Sigmoid colon (tissue), 7 donors: ENCODE data around the gene NDC80. TPM values are rescaled to one million over a fixed set of nuclear protein-coding genes. Genes with fewer than 3 reads are reported as not detected.
"Not testable (repeated sequence)": the region's sequence is repeated elsewhere in the genome, so short reads cannot be mapped to it uniquely, and the experiment has no call there.

Source experiments
- DNase-seq: peaks from one replicate; pipeline ENCODE4 v3.0.0-alpha.2; 2019
- H3K27ac ChIP-seq, 4 donors: fragments of 200-600 bp; sonication (generic); one replicate each; pipeline ENCODE4 v1.5.1; 2016 to 2019; ENCODE audit warnings: mild to moderate bottlenecking in 1 of 4
- H3K27me3 ChIP-seq, 3 donors: fragments of 200-600 bp; sonication (generic); one replicate each; pipeline ENCODE4 v1.5.1; 2019; ENCODE audit warnings: mild to moderate bottlenecking in 1 of 3
- H3K36me3 ChIP-seq, 4 donors: fragments of 200-600 bp; sonication (generic); one replicate each; pipeline ENCODE4 v1.5.1; 2016 to 2019
- H3K4me1 ChIP-seq, 4 donors: fragments of 200-600 bp; sonication (generic); one replicate each; pipeline ENCODE4 v1.5.1; 2017 to 2019
- H3K4me3 ChIP-seq, 4 donors: fragments of 200-600 bp; sonication (generic); one replicate each; pipeline ENCODE4 v1.5.1; 2017 to 2019; ENCODE audit warnings: mild to moderate bottlenecking in 2 of 4, moderate library complexity in 1 of 4
- H3K9me3 ChIP-seq, 4 donors: fragments of 200-600 bp in 3 of 4; sonication (generic) in 3 of 4; one replicate each; pipeline versions ENCODE4 v1.5.1 to v1.6.1; 2013 to 2019
- EP300 ChIP-seq, 4 donors: sonication (generic); formaldehyde crosslinking; IDR thresholded peaks; one replicate each; pipeline ENCODE4 v1.6.1; 2017; ENCODE audit warnings: antibody characterized with exemption in 4 of 4
- POLR2A ChIP-seq, 2 donors: fragments of 450-650 bp; IDR thresholded peaks; one replicate each; pipeline ENCODE4 v1.6.1; 2016; ENCODE audit warnings: antibody characterized with exemption in 2 of 2, mild to moderate bottlenecking in 2 of 2, moderate library complexity in 2 of 2
- POLR2AphosphoS5 ChIP-seq, 4 donors: sonication (generic); formaldehyde crosslinking; IDR thresholded peaks; one replicate each; pipeline ENCODE4 v1.6.1; 2017; ENCODE audit warnings: antibody characterized with exemption in 4 of 4
- WGBS, 2 donors: extraction: QIAGEN DNeasy Blood & Tissue Kit; methylation state at CpG; one replicate each; pipeline ENCODE4 v1.1.7; 2013; 5-methylcytosine and 5-hydroxymethylcytosine counted together
- intact Hi-C: fragments of 100-400 bp; cut with DNase I; formaldehyde crosslinking; loops from one replicate; pipeline ENCODE4 v1.15.1; 2023
- polyA plus RNA-seq, 3 donors: library from polyadenylated mRNA; stranded (reverse); fragments of 200-250 nt; gene quantifications; one replicate each; pipeline ENCODE4 v1.2.3, GENCODE V29; 2013
- total RNA-seq, 4 donors: library from RNA; depleted of rRNA; stranded (reverse); fragments of >200 nt; gene quantifications; one replicate each; pipeline ENCODE4 v1.1.0, GENCODE V29; 2016
- TF ChIP-seq, protein P1 (sequence below), 4 experiments: fragments of 450-650 bp in 3 of 4; fragments of 200-600 bp in 1 of 4; IDR thresholded peaks; one replicate each; pipeline ENCODE4 v1.5.1; 2016 to 2019; ENCODE audit warnings: antibody characterized with exemption in 4 of 4, mild to moderate bottlenecking in 3 of 4, moderate library complexity in 2 of 4
- donor health status: healthy with polysubstance abuse.
- donor health status: Bipolar disorder and iron deficiency.
- donor health status: healthy.

Gene NDC80
- total and polyA plus RNA-seq, 7 donors, result 0.36 to 12.6 (median 1.2) TPM; not detected in 2

DNA sequence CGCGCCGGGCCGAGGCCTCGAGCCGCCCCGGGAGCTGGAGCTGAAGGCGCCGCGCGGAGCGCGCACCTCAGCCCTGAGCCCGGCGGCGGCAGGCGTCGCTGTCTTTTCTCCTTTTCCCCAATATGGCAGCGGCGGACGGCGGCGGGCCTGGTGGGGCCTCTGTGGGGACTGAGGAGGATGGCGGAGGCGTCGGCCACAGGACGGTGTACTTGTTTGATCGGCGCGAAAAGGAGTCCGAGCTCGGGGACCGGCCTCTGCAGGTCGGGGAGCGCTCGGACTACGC lies 84.5 kb downstream of the NDC80 start:
- peak; percentile 74 for DNase-seq
- H3K4me1 ChIP-seq, result peaks cover 0 to 37% (median 29%) of the 10 kb centered on the region in 4 donors

DNA sequence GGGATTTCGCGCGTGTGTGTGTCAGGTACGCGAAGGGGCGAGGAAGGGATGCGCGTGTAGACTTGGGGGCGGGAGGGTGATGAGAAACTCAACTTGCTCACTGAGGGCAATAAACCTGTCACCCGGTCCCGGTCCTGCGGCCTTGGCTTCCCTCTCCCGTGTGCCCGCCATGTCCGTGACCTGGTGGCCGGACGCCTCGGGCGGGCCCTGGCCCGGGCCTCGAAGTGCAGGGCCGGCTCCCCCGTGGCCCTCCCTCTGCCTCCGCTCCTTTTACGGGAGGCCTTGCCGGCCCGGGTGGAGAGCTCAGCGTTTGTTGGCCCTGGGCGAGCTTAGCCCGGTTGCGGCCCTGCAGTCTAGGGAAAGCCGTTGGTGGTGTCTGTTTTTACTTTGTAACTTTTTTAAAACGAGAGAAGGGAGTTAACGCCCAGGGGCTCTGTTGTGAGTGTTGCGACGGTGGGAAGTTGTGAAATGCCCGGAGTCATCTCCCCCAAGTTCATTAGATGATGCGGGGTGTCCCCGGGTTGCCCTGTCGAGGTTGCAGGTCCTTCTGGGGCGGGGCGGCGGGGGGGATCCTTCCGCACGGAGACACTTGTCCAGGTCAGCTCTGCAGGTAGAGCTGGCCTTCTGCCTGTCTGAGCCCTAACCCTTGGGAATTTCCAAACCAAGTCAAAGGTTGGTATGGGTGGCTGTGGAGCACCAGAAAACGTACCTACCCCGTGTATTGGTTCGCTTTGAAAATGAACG lies 85.1 kb downstream of the NDC80 start:
- Histone ChIP-seq H3K4me3 (peak overlapping the region; percentile 71 to 97 (median 94)), H3K9me3 (no peaks in the 10 kb centered on the region), H3K4me1 (peaks cover 0 to 37% (median 29%) of the 10 kb centered on the region in 4 donors), H3K36me3 (no peaks in the 10 kb centered on the region), H3K27me3 (no peaks in the 10 kb centered on the region), H3K27ac (peak overlapping the region; percentile 95 to 99 (median 98))
- DNase-seq, result peak; percentile 84
- 0% methylated on average over 49 of the region's 49 CpGs for WGBS, 2 donors
- TF ChIP-seq POLR2A (IDR thresholded peaks at IDR 0.05) (no peak), EP300 (IDR thresholded peaks at IDR 0.05) (no peak), POLR2AphosphoS5 (IDR thresholded peaks at IDR 0.05) (peak; percentile 36 to 54 (median 48))
- TF ChIP-seq, protein P1, sequence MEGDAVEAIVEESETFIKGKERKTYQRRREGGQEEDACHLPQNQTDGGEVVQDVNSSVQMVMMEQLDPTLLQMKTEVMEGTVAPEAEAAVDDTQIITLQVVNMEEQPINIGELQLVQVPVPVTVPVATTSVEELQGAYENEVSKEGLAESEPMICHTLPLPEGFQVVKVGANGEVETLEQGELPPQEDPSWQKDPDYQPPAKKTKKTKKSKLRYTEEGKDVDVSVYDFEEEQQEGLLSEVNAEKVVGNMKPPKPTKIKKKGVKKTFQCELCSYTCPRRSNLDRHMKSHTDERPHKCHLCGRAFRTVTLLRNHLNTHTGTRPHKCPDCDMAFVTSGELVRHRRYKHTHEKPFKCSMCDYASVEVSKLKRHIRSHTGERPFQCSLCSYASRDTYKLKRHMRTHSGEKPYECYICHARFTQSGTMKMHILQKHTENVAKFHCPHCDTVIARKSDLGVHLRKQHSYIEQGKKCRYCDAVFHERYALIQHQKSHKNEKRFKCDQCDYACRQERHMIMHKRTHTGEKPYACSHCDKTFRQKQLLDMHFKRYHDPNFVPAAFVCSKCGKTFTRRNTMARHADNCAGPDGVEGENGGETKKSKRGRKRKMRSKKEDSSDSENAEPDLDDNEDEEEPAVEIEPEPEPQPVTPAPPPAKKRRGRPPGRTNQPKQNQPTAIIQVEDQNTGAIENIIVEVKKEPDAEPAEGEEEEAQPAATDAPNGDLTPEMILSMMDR (IDR thresholded peaks at IDR 0.05), result no peak
- intact Hi-C loops, result loop anchor here (5.0 kb wide), 3 partner anchors 356 to 796 kb away; partner anchors contain the start of genes LPIN2, MYL12A and TGIF1

More for the DNA sequence above, 84.5 kb downstream of the NDC80 start:
- 0% methylated on average over 37 of the region's 37 CpGs for WGBS, 2 donors
- no peaks in the 10 kb centered on the region for H3K9me3 ChIP-seq
- no peaks in the 10 kb centered on the region for H3K36me3 ChIP-seq
- intact Hi-C loops, result loop anchor here (1.0 to 5.0 kb wide), 4 partner anchors 85 to 796 kb away; partner anchors contain the start of genes LPIN2, METTL4, MYL12A and NDC80
- H3K27me3 ChIP-seq, result no peaks in the 10 kb centered on the region
- peak overlapping the region; percentile 95 to 99 (median 98) for H3K27ac ChIP-seq
- peak overlapping the region; percentile 71 to 97 (median 94) for H3K4me3 ChIP-seq
- TF ChIP-seq POLR2AphosphoS5 (IDR thresholded peaks at IDR 0.05) (no peak), EP300 (IDR thresholded peaks at IDR 0.05) (no peak), POLR2A (IDR thresholded peaks at IDR 0.05) (no peak)
- TF ChIP-seq, protein P1 (IDR thresholded peaks at IDR 0.05), result no peak

DNA sequence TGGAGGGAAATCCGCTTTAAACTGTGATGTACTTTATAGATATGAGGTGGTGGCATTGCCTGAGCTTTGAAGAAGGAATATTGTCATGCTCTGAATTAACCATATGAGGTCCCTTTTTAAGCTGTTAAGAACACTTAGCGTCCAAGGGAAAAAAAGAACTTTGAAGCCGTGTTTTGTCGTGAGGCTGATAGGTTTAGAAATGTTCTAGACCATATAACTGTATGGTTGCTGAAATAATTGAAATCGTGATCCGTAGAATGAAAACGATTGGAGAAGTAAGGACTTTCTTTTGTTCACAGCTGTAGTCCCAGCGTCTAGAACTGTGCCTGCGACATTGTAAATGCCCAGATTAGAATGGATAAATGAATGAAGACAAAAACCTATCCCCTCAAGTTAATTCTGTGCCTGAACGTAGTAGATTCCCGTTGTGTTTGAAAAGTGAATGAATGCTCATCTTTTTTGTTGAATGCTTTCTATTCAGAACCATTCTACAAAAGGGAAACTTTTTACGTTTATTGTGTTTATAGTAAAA lies 85.7 kb downstream of the NDC80 start:
- intact Hi-C loops, result loop anchor here (5.0 kb wide), 3 partner anchors 355 to 795 kb away; partner anchors contain the start of genes LPIN2, MYL12A and TGIF1
- Histone ChIP-seq H3K36me3 (no peaks in the 10 kb centered on the region), H3K4me1 (peaks cover 0 to 37% (median 29%) of the 10 kb centered on the region in 4 donors), H3K27me3 (no peaks in the 10 kb centered on the region), H3K27ac (peak overlapping the region; percentile 95 to 99 (median 98)), H3K4me3 (peak overlapping the region; percentile 71 to 97 (median 94)), H3K9me3 (no peaks in the 10 kb centered on the region)
- no peak for TF ChIP-seq EP300 (IDR thresholded peaks at IDR 0.05)
- no peak for TF ChIP-seq POLR2AphosphoS5 (IDR thresholded peaks at IDR 0.05)
- TF ChIP-seq POLR2A (IDR thresholded peaks at IDR 0.05), result no peak
- TF ChIP-seq, protein P1 (IDR thresholded peaks at IDR 0.05), result no peak
- no peak for DNase-seq
- 1% methylated on average over 12 of the region's 12 CpGs for WGBS, 2 donors

DNA sequence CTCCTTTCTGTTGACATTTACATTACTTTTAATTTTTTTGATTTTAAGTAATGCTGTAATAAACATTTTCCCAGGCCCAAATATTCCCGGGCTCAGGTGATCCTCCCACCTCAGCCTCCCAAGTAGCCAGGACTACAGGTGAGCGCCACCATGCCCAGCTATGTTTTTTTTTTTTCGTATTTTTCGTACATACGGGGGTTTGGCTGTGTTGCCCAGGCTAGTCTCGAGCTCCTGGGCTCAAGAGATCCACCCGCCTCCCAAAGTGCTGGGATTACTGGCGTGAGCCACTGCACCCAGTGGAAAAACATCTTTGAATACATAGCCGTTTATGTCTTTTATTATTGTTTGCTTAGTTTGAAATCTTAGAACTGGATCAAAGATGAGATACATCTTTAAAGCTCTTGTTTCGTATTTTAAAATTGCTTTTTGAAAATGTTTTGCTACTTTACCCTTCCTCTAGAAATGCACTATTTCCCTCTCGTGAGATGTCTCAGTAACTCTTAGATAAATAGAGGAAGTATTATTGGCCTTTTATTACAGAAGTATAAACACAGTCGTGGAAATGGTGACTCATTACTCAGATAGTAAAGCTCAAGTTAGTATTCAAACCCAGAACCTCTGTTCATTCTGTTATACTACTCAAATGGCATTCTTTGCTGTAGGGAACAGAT lies 86.6 kb downstream of the NDC80 start:
- H3K36me3 ChIP-seq, result no peaks in the 10 kb centered on the region
- no peaks in the 10 kb centered on the region for H3K9me3 ChIP-seq
- WGBS, 2 donors, result 9 to 37% methylated on average over 12 of the region's 12 CpGs
- peak overlapping the region in 3 of 4 donors; percentile 0 to 97 (median 90) for H3K4me3 ChIP-seq
- no peak for DNase-seq
- H3K27ac ChIP-seq, result peak overlapping the region; percentile 95 to 99 (median 98)
- H3K4me1 ChIP-seq, result peaks cover 0 to 37% (median 29%) of the 10 kb centered on the region in 4 donors
- intact Hi-C loops, result loop anchor here (5.0 kb wide), 3 partner anchors 354 to 794 kb away; partner anchors contain the start of genes LPIN2, MYL12A and TGIF1
- TF ChIP-seq POLR2A (IDR thresholded peaks at IDR 0.05), result no peak
- peak; percentile 51 to 83 (median 61) for TF ChIP-seq POLR2AphosphoS5 (IDR thresholded peaks at IDR 0.05)
- no peaks in the 10 kb centered on the region for H3K27me3 ChIP-seq

DNA sequence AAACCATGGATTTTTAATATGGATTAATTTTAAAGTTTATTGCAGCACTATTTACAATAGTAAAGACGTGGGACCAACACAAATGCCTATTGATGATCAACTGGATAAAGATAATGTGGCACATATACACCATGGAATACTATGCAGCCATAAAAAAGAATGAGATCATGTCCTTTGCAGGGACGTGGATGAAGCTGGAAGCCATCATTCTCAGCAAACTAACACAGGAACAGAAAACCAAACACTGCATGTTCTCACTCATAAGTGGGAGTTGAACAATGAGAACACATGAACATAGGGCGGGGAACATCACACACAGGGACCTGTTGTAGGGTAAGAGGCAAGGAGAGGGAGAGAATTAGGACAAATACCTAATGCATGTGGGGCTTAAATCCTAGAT lies 89.5 kb downstream of the NDC80 start:
- H3K36me3 ChIP-seq, H3K27ac ChIP-seq, H3K4me3 ChIP-seq, H3K9me3 ChIP-seq, intact Hi-C loops, DNase-seq, H3K27me3 ChIP-seq: not testable (repeated sequence)
- 94 to 98% methylated on average over 3 of the region's 3 CpGs for WGBS, 2 donors
- peaks cover 0 to 50% (median 41%) of the 10 kb centered on the region in 4 donors for H3K4me1 ChIP-seq

DNA sequence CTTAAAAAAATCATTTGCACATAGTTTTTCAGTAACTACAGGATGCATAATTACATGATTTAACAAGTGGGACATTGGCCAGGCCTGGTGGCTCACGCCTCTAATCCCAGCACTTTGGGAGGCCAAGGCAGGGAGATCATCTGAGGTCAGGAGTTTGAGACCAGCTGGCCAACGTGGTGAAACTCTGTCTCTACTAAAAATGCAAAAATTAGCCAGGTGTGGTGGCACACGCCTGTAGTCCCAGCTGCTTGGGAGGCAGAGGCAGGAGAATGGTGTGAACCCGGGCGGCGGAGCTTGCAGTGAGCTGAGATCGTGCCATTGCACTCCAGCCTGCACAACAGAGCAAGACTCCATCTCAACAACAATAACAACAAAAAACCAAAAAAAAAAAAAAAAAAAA lies 90.9 kb downstream of the NDC80 start:
- H3K27me3 ChIP-seq, DNase-seq, H3K9me3 ChIP-seq, H3K4me3 ChIP-seq, H3K36me3 ChIP-seq, intact Hi-C loops, H3K27ac ChIP-seq: not testable (repeated sequence)
- WGBS, 2 donors, result 85% methylated on average over 7 of the region's 7 CpGs
- H3K4me1 ChIP-seq, result peaks cover 0 to 44% (median 38%) of the 10 kb centered on the region in 4 donors
